HepG2 (cell line): ENCODE measurements around the gene EVA1A. TPM values are rescaled to one million over a fixed set of nuclear protein-coding genes. Genes with fewer than 3 reads are reported as not detected.

Experiments used
- ATAC-seq: fragments of 200-7000 bp; cut with Tn5 transposase; 3 replicates; pipeline ENCODE4 v1.9.1; 2020; ENCODE audit warnings: mild to moderate bottlenecking, moderate library complexity
- BruUV-seq: library from RNA; stranded (reverse); fragments of 400-500 nt; replicated peaks from 2 replicates; lab custom pipeline; 2021; lab: Mats Ljungman, UMichigan
- CTCF ChIA-PET: fragments of 300-600 bp; formaldehyde crosslinking; extraction: SDS; loops from one replicate; lab custom pipeline; 2021; ENCODE audit warnings: low total read pairs, inconsistent platforms, low intra/inter-chr PET ratio; lab: Yijun Ruan, JAX
- POLR2A ChIA-PET: fragments of 350-600 bp; sonication (Branson Sonifier 250); formaldehyde crosslinking; loops from one replicate; lab custom pipeline; 2020; ENCODE audit warnings: antibody characterized with exemption, inconsistent platforms; lab: Yijun Ruan, JAX
- DNase-seq: peaks from one replicate; pipeline ENCODE4 v3.0.0-alpha.2; 2015; ENCODE audit warnings: low spot score
- FAIRE-seq: peaks from 3 replicates; lab custom pipeline; 2011; peaks lifted over from hg19 to GRCh38; lab: Jason Lieb, UNC
- H2AFZ ChIP-seq: one replicate; pipeline ENCODE4 v1.6.1; 2011; ENCODE audit warnings: low read length, inconsistent platforms
- H3K27ac ChIP-seq: fragments of 300-600 bp; 3 replicates; pipeline ENCODE4 v1.8.0; 2011; ENCODE audit warnings: mixed run types, mild to moderate bottlenecking, mixed read lengths, low read length, inconsistent platforms; ENCODE audit not compliant: insufficient read depth; ENCODE audit errors: extremely low read length
- H3K27me3 ChIP-seq, 2 experiments: fragments of 200-600 bp in 1 of 2; 2 replicates in 1 of 2; 3 replicates in 1 of 2; pipeline versions ENCODE4 v1.6.0 to v1.8.0; 2011; ENCODE audit warnings: low read length in 2 of 2, mild to moderate bottlenecking in 2 of 2, moderate library complexity in 2 of 2, inconsistent platforms in 1 of 2; ENCODE audit not compliant: insufficient read depth in 2 of 2, control insufficient read depth in 1 of 2
- H3K36me3 ChIP-seq, 2 experiments: fragments of 200-600 bp in 1 of 2; replicated peaks in 1 of 2; 2 replicates in 1 of 2; 3 replicates in 1 of 2; pipeline versions ENCODE4 v1.5.1 to v1.8.0; 2011; ENCODE audit warnings: low read length in 2 of 2, inconsistent platforms in 1 of 2; ENCODE audit not compliant: insufficient read depth in 2 of 2, control insufficient read depth in 1 of 2
- H3K4me1 ChIP-seq: 2 replicates; pipeline ENCODE4 v1.5.1; 2012; ENCODE audit warnings: low read length, inconsistent platforms; ENCODE audit not compliant: insufficient read depth
- H3K4me2 ChIP-seq: 2 replicates; pipeline ENCODE4 v1.6.0; 2011; ENCODE audit warnings: low read depth, low read length, inconsistent platforms
- H3K4me3 ChIP-seq, 3 experiments: fragments of 200-600 bp in 1 of 3; sonication (generic), shearing (Covaris generic) in 1 of 3; replicated peaks in 1 of 3; 2 replicates each; pipeline ENCODE4 v1.5.1; 2011 to 2016; ENCODE audit warnings: low read length in 3 of 3, inconsistent platforms in 2 of 3, low read depth in 2 of 3, mild to moderate bottlenecking in 2 of 3, control low read depth in 1 of 3, mixed read lengths in 1 of 3; ENCODE audit not compliant: insufficient read depth in 1 of 3
- H3K79me2 ChIP-seq: one replicate; pipeline ENCODE4 v1.6.1; 2011; ENCODE audit warnings: low read length, inconsistent platforms; ENCODE audit not compliant: insufficient read depth
- H3K9ac ChIP-seq: 2 replicates; pipeline ENCODE4 v1.6.0; 2011; ENCODE audit warnings: mild to moderate bottlenecking, low read depth, low read length, inconsistent platforms; ENCODE audit not compliant: insufficient read depth
- H3K9me3 ChIP-seq: 2 replicates; pipeline ENCODE4 v1.5.1; 2012; ENCODE audit warnings: mild to moderate bottlenecking, low read length
- H4K20me1 ChIP-seq: 2 replicates; pipeline ENCODE4 v1.6.0; 2011; ENCODE audit warnings: inconsistent platforms, mild to moderate bottlenecking, low read length, moderate library complexity; ENCODE audit not compliant: insufficient read depth
- CENPT ChIP-seq: sonication (generic); formaldehyde crosslinking; IDR thresholded peaks from 2 replicates; pipeline ENCODE4 v1.8.0; 2022; ENCODE audit warnings: low read depth, mild to moderate bottlenecking, moderate library complexity, missing genetic modification reagents
- KLF6 ChIP-seq: IDR thresholded peaks from 2 replicates; pipeline ENCODE4 v1.8.0; 2016; ENCODE audit warnings: missing biosample characterization, missing genetic modification reagents
- MEF2D ChIP-seq: sonication (generic); formaldehyde crosslinking; IDR thresholded peaks from 2 replicates; pipeline ENCODE4 v1.5.1; 2020; ENCODE audit warnings: mild to moderate bottlenecking, missing genetic modification reagents
- NFIB ChIP-seq: sonication (generic); formaldehyde crosslinking; IDR thresholded peaks from 2 replicates; pipeline ENCODE4 v1.9.0; 2021; ENCODE audit warnings: missing genetic modification reagents, mild to moderate bottlenecking, borderline replicate concordance
- ZBTB21 ChIP-seq: sonication (generic); formaldehyde crosslinking; IDR thresholded peaks from 2 replicates; pipeline ENCODE4 v1.4.0; 2020; ENCODE audit warnings: missing genetic modification reagents
- ZNF136 ChIP-seq: sonication (generic); formaldehyde crosslinking; IDR thresholded peaks from 2 replicates; pipeline ENCODE4 v1.8.1; 2022; ENCODE audit warnings: low read depth, mild to moderate bottlenecking, moderate library complexity, missing genetic modification reagents
- ZNF232 ChIP-seq: sonication (generic); formaldehyde crosslinking; IDR thresholded peaks from 2 replicates; pipeline ENCODE4 v1.4.0; 2020; ENCODE audit warnings: missing genetic modification reagents, borderline replicate concordance
- WGBS: methylation state at CpG from one replicate; pipeline ENCODE4 v1.1.6; 2017; ENCODE audit warnings: low lambda C conversion rate; 5-methylcytosine and 5-hydroxymethylcytosine counted together
- in situ Hi-C: cut with HindIII; loops from 2 replicates; pipeline ENCODE4 v1.10.0; 2017; ENCODE audit warnings: low pct_unique_long_range_greater_than_20kb; ENCODE audit not compliant: extremely low pct_ligation_motif_present
- intact Hi-C: fragments of 100-400 bp; cut with micrococcal nuclease; formaldehyde crosslinking; loops from one replicate; pipeline ENCODE4 v1.10.0; 2022; ENCODE audit not compliant: unreplicated experiment
- polyA plus RNA-seq, 8 experiments: library from polyadenylated mRNA; depleted of rRNA in 3 of 8; stranded (reverse) in 7 of 8; unstranded in 1 of 8; fragments of >200 nt; fragmentation: Illumina TruSeq in 4 of 8; extraction: Trizol in 4 of 8; gene quantifications; 2 replicates each; pipeline versions ENCODE4 v1.2.1 to v1.2.3, GENCODE V29; 2011 to 2016; ENCODE audit warnings: low read depth in 4 of 8, missing spikeins in 1 of 8, mixed read lengths in 1 of 8; ENCODE audit not compliant: insufficient read depth in 1 of 8
- total RNA-seq, 5 experiments: library from RNA; depleted of rRNA; stranded (reverse); fragments of >200 nt; fragmentation: Illumina TruSeq; extraction: Trizol; gene quantifications; 2 replicates each; pipeline ENCODE4 v1.2.3, GENCODE V29; 2016; ENCODE audit warnings: low read depth in 1 of 5
- TF ChIP-seq, protein P1 (sequence below): sonication (generic); formaldehyde crosslinking; IDR thresholded peaks from 2 replicates; pipeline ENCODE4 v1.4.0; 2020; ENCODE audit warnings: missing genetic modification reagents
- TF ChIP-seq, protein P2 (sequence below): sonication (generic); formaldehyde crosslinking; conservative IDR thresholded peaks from 2 replicates; pipeline ENCODE4 v1.4.0; 2020; ENCODE audit warnings: missing genetic modification reagents
- TF ChIP-seq, protein P3 (sequence below): sonication (generic); formaldehyde crosslinking; IDR thresholded peaks from 2 replicates; pipeline ENCODE4 v1.9.0; 2022; ENCODE audit warnings: low read depth, missing genetic modification reagents

EVA1A gene
- total and polyA plus RNA-seq, 2 of the 13 experiments (the other 11 are each of a cell fraction or from before 2014, with no cell fraction given) = 57.5 to 57.8 TPM

GRCh38 chr2:75475049-75475448 is 85.7 kb downstream of the EVA1A start:
- 93% methylated on average over 2 of the region's 2 CpGs for WGBS
- no peaks in the 10 kb centered on the region for H4K20me1 ChIP-seq
- no peak overlapping the region for H3K4me2 ChIP-seq
- no peaks in the 10 kb centered on the region for H3K9me3 ChIP-seq
- POLR2A ChIA-PET = no interaction called here
- no peaks in the 10 kb centered on the region for H3K27me3 ChIP-seq
- TF ChIP-seq, protein P1, sequence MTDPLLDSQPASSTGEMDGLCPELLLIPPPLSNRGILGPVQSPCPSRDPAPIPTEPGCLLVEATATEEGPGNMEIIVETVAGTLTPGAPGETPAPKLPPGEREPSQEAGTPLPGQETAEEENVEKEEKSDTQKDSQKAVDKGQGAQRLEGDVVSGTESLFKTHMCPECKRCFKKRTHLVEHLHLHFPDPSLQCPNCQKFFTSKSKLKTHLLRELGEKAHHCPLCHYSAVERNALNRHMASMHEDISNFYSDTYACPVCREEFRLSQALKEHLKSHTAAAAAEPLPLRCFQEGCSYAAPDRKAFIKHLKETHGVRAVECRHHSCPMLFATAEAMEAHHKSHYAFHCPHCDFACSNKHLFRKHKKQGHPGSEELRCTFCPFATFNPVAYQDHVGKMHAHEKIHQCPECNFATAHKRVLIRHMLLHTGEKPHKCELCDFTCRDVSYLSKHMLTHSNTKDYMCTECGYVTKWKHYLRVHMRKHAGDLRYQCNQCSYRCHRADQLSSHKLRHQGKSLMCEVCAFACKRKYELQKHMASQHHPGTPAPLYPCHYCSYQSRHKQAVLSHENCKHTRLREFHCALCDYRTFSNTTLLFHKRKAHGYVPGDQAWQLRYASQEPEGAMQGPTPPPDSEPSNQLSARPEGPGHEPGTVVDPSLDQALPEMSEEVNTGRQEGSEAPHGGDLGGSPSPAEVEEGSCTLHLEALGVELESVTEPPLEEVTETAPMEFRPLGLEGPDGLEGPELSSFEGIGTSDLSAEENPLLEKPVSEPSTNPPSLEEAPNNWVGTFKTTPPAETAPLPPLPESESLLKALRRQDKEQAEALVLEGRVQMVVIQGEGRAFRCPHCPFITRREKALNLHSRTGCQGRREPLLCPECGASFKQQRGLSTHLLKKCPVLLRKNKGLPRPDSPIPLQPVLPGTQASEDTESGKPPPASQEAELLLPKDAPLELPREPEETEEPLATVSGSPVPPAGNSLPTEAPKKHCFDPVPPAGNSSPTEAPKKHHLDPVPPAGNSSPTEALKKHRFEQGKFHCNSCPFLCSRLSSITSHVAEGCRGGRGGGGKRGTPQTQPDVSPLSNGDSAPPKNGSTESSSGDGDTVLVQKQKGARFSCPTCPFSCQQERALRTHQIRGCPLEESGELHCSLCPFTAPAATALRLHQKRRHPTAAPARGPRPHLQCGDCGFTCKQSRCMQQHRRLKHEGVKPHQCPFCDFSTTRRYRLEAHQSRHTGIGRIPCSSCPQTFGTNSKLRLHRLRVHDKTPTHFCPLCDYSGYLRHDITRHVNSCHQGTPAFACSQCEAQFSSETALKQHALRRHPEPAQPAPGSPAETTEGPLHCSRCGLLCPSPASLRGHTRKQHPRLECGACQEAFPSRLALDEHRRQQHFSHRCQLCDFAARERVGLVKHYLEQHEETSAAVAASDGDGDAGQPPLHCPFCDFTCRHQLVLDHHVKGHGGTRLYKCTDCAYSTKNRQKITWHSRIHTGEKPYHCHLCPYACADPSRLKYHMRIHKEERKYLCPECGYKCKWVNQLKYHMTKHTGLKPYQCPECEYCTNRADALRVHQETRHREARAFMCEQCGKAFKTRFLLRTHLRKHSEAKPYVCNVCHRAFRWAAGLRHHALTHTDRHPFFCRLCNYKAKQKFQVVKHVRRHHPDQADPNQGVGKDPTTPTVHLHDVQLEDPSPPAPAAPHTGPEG (CRISPR knock-in tag) = no peak
- in situ Hi-C loops (no loop called here), intact Hi-C loops (no loop called here)
- CTCF ChIA-PET = no interaction called here
- no peak overlapping the region for H3K4me3 ChIP-seq
- H2AFZ ChIP-seq = no peak overlapping the region
- H3K79me2 ChIP-seq = no peaks in the 10 kb centered on the region
- H3K36me3 ChIP-seq = no peaks in the 10 kb centered on the region
- FAIRE-seq = no peak
- H3K9ac ChIP-seq = no peak overlapping the region
- no peak for ATAC-seq
- no TSS peak for BruUV-seq
- H3K27ac ChIP-seq = no peak overlapping the region
- no peak for DNase-seq
- H3K4me1 ChIP-seq = peaks cover 11% of the 10 kb centered on the region

GRCh38 chr2:75474115-75474514 is 86.6 kb downstream of the EVA1A start:
- H3K4me3 ChIP-seq = no peak overlapping the region
- no peak overlapping the region for H3K9ac ChIP-seq
- H3K27ac ChIP-seq = no peak overlapping the region
- 0 out of 2 replicates have a peak, but pooled peaks cover 5% of the 10 kb centered on the region for H3K4me1 ChIP-seq
- in situ Hi-C loops = no loop called here
- ChIA-PET CTCF (no interaction called here), POLR2A (no interaction called here)
- FAIRE-seq = no peak
- DNase-seq = no peak
- intact Hi-C loops = no loop called here
- no peaks in the 10 kb centered on the region for H3K27me3 ChIP-seq
- WGBS = 94% methylated on average over 8 of the region's 8 CpGs
- H3K36me3 ChIP-seq = no peaks in the 10 kb centered on the region
- H3K4me2 ChIP-seq = no peak overlapping the region
- ATAC-seq = no peak
- no TSS peak for BruUV-seq
- H4K20me1 ChIP-seq = no peaks in the 10 kb centered on the region
- H3K9me3 ChIP-seq = no peaks in the 10 kb centered on the region
- no peak overlapping the region for H2AFZ ChIP-seq
- no peaks in the 10 kb centered on the region for H3K79me2 ChIP-seq
- TF ChIP-seq ZBTB21 = no peak
- TF ChIP-seq NFIB (CRISPR knock-in tag) = no peak
- TF ChIP-seq, protein P2, sequence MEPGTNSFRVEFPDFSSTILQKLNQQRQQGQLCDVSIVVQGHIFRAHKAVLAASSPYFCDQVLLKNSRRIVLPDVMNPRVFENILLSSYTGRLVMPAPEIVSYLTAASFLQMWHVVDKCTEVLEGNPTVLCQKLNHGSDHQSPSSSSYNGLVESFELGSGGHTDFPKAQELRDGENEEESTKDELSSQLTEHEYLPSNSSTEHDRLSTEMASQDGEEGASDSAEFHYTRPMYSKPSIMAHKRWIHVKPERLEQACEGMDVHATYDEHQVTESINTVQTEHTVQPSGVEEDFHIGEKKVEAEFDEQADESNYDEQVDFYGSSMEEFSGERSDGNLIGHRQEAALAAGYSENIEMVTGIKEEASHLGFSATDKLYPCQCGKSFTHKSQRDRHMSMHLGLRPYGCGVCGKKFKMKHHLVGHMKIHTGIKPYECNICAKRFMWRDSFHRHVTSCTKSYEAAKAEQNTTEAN (CRISPR knock-in tag) = no peak
- no peak for TF ChIP-seq CENPT
- no peak for TF ChIP-seq ZNF232 (CRISPR knock-in tag)
- no peak for TF ChIP-seq KLF6 (CRISPR knock-in tag)
- TF ChIP-seq, protein P3, sequence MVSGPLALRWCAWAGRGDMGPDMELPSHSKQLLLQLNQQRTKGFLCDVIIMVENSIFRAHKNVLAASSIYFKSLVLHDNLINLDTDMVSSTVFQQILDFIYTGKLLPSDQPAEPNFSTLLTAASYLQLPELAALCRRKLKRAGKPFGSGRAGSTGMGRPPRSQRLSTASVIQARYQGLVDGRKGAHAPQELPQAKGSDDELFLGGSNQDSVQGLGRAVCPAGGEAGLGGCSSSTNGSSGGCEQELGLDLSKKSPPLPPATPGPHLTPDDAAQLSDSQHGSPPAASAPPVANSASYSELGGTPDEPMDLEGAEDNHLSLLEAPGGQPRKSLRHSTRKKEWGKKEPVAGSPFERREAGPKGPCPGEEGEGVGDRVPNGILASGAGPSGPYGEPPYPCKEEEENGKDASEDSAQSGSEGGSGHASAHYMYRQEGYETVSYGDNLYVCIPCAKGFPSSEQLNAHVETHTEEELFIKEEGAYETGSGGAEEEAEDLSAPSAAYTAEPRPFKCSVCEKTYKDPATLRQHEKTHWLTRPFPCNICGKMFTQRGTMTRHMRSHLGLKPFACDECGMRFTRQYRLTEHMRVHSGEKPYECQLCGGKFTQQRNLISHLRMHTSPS (CRISPR knock-in tag) = no peak
- no peak for TF ChIP-seq ZNF136
- TF ChIP-seq MEF2D (CRISPR knock-in tag) = no peak
